ENCODE data around the gene RNF135.
"Not testable (repeated sequence)": the region's sequence is repeated elsewhere in the genome, so short reads cannot be mapped to it uniquely, and the experiment has no call there.

GRCh38 chr17:31035611-31036010, 64.8 kb downstream of the RNF135 start:
- TF ChIP-seq REST (IDR thresholded peaks at IDR 0.05; ENCODE audit: borderline replicate concordance); CTCF (IDR thresholded peaks at IDR 0.05; ENCODE audit: poor library complexity, severe bottlenecking); RAD21 (conservative IDR thresholded peaks at IDR 0.05); SMC3 (conservative IDR thresholded peaks at IDR 0.05; ENCODE audit: poor library complexity); TAF1 (IDR thresholded peaks at IDR 0.05; ENCODE audit: low read depth): not testable (repeated sequence)
